Measurements from ENCODE around the gene AS3MT.

DNA sequence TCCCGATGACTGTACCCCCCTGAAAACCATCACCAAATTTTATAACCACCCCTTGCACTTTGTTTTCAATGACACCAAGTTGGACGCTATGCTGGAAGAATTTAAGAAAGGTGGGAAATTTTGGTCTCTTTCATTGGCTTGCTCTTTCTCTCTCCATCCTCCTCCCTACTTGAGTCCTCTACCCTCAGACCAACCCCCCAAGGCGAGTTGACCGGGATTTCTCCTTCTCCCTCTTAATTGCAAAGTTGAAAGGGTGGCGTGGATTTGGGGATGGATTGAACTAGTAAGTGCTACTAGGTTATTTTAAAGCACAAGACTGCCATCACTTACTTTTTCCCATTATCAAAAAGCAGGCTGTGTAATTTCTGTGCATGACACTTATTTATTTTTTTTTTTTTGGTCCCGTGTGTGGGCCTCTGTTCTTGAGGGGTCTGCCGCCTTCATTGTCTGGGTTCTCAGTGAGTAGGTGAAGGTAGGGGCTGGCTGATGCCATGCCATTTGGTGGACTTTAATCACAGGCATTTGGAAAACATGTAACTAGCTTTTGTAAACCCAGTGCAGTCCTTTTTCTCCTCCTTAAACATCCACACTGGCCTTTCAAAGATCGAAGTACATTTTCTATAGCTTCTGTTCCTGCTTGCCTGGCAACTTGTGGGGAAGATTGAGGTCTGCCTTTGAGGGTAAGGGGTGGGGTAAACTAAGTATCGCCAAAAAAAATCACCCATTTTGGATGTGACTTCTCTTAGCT lies 50.9 kb downstream of the AS3MT start:
- TF ChIP-seq, protein P1, sequence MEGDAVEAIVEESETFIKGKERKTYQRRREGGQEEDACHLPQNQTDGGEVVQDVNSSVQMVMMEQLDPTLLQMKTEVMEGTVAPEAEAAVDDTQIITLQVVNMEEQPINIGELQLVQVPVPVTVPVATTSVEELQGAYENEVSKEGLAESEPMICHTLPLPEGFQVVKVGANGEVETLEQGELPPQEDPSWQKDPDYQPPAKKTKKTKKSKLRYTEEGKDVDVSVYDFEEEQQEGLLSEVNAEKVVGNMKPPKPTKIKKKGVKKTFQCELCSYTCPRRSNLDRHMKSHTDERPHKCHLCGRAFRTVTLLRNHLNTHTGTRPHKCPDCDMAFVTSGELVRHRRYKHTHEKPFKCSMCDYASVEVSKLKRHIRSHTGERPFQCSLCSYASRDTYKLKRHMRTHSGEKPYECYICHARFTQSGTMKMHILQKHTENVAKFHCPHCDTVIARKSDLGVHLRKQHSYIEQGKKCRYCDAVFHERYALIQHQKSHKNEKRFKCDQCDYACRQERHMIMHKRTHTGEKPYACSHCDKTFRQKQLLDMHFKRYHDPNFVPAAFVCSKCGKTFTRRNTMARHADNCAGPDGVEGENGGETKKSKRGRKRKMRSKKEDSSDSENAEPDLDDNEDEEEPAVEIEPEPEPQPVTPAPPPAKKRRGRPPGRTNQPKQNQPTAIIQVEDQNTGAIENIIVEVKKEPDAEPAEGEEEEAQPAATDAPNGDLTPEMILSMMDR (IDR thresholded peaks at IDR 0.05): no peak
- no peak for TF ChIP-seq POLR2A (IDR thresholded peaks at IDR 0.05)
